ENCODE data around the gene DNAH10.

DNA sequence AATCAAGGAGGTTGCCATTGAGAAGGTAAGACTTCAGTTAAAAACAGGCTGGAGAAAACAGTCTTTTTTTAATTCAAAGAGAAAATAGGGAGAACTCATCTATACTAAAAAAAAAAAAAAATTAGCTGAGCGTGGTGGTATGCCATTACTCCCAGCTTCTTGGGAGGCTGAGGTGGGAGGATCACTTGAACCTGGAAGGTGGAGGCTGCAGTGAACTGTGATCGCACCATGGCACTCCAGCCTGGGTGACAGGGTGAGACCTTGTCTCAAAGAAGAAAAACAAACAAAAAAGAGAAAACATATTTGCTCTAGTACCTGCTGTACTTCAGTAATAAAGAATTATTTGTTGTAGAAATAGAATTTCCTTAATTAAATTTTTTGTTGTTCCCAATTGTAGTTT, 68.6 kb downstream of the DNAH10 start:
- TF ChIP-seq CTCF (conservative IDR thresholded peaks at IDR 0.05; ENCODE audit: low read length) = no peak
- TF ChIP-seq EZH2phosphoT487 (IDR thresholded peaks at IDR 0.05; ENCODE audit: borderline replicate concordance) = no peak

Data from Loucy (cell line).